Prostate gland (tissue), 2 donors: ENCODE data around the gene AMACR.

ENCODE experiments used
- POLR2A ChIP-seq: fragments of 450-650 bp; IDR thresholded peaks from one replicate; pipeline ENCODE4 v1.6.1; 2016; ENCODE audit warnings: antibody characterized with exemption, mild to moderate bottlenecking
- POLR2AphosphoS5 ChIP-seq: sonication (generic); formaldehyde crosslinking; IDR thresholded peaks from one replicate; pipeline ENCODE4 v1.6.1; 2017; ENCODE audit warnings: antibody characterized with exemption
- TF ChIP-seq, protein P1 (sequence below), 4 experiments: fragments of 200-600 bp in 2 of 4; fragments of 450-650 bp in 2 of 4; sonication (generic) in 2 of 4; IDR thresholded peaks; 1 replicate in 3 of 4; 2 replicates in 1 of 4; pipeline ENCODE4 v1.5.1; 2016 to 2019; ENCODE audit warnings: antibody characterized with exemption in 4 of 4, mild to moderate bottlenecking in 2 of 4, moderate library complexity in 2 of 4

GRCh38 chr5:34041247-34041972 is 33.6 kb upstream of the AMACR start:
- TF ChIP-seq, protein P1, sequence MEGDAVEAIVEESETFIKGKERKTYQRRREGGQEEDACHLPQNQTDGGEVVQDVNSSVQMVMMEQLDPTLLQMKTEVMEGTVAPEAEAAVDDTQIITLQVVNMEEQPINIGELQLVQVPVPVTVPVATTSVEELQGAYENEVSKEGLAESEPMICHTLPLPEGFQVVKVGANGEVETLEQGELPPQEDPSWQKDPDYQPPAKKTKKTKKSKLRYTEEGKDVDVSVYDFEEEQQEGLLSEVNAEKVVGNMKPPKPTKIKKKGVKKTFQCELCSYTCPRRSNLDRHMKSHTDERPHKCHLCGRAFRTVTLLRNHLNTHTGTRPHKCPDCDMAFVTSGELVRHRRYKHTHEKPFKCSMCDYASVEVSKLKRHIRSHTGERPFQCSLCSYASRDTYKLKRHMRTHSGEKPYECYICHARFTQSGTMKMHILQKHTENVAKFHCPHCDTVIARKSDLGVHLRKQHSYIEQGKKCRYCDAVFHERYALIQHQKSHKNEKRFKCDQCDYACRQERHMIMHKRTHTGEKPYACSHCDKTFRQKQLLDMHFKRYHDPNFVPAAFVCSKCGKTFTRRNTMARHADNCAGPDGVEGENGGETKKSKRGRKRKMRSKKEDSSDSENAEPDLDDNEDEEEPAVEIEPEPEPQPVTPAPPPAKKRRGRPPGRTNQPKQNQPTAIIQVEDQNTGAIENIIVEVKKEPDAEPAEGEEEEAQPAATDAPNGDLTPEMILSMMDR (IDR thresholded peaks at IDR 0.05) = no peak
- TF ChIP-seq POLR2A = no peak
- no peak for TF ChIP-seq POLR2AphosphoS5
